IPS DF 4.7 (cell line): ENCODE data around the gene DLG2.

Experiments
- DNase-seq: peaks from one replicate; pipeline ENCODE4 v3.0.0-alpha.2; 2013; ENCODE audit warnings: low spot score; ENCODE audit errors: extremely low read depth

Gene DLG2

DNA sequence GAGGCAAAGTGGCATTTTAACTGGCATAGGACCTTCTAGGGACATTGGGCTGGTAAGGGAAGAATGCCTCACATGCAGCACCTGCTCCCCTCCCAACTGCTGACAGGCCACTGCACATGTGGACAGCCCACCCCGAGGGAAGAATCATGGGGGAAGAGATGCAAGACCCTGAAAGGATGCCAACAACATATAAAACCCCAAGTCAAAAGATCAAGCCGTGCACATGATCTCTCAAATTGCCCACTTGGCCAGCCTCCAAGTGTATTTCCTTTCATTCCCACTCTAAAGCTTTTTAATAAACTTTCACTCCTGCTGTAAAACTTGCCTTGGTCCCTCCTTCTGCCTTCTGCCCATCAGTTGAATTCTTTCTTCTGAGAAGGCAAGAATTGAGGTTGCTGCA lies 1393.1 kb downstream of the DLG2 start:
- no peak for DNase-seq

DNA sequence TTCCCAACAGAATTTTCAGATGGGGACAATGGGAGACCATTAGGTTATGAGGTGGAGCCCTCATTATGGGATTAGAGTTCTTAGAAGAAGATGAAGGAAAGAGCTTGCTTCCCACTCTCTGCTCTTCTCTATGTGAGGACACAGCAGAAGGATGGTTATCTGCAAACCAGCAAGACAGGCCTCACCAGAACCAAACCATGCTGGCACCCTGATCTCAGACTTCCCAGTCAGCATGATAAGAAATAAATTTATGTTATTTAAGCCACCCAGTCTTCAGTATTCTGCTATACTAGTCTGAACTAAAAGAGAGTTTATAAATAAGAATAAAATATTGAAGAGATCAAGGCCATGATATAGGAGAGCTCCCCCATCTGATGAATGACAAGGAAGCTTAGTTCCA lies 1394.6 kb downstream of the DLG2 start:
- no peak for DNase-seq

DNA sequence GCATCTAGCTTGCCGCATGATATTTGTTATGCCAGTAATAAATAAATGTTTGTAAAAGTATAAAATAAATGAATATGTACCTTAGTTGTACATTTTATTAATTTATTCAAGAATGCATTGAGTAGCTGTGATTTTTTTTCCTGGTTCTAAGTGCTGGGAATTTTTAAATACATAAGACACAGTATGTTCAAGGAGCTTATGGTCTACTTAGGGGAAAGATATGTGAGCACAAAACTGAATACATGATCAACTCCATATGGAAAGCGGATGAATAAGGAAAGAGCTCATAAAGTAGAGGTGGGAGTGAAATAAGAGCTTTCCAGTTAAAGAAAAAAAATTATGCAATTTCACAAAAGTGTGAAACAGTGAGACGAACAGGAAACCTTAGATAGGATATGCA lies 1396.7 kb downstream of the DLG2 start:
- no peak for DNase-seq

GRCh38 chr11:84227970-84228665 lies 1399.0 kb downstream of the DLG2 start:
- no peak for DNase-seq

DNA sequence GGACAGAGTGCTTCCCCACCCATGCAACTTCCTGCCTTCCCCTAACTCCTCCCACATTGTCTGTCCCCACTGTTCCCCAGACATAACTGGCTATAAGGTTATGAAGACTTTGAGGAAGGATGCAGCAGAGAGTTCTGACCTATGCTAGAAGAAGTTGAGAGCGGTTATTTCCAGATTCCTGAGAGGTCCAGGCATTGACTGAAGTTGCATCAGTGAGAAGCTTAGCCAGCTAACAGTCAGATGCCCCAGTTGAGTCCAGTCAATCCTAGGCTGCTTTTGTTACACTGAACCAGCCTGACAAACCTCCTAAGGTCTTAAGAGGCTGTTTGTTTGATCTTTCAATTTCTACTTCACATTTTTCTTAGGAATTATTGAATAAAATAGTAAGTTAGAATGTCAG lies 1403.1 kb downstream of the DLG2 start:
- no peak for DNase-seq

GRCh38 chr11:84218318-84218717 lies 1408.8 kb downstream of the DLG2 start:
- no peak for DNase-seq

DNA sequence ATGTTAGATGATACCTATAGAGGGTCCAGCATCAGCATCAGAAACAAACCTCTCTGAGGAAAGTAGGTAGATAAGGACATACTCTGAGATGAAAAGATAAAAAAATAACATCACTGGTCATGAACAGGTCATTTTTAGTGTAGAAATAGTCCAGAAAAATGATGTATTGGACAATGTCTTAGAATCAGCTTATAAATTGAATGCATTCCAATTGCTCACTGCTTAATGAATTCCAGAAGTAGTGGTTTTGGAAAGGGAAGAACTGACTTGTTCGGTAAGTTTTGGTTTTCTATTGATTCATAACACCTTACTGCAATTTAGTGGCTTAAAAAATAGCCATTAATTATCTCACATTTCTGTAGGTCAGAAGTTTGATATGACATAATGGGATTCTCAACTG lies 1411.5 kb downstream of the DLG2 start:
- DNase-seq = no peak

GRCh38 chr11:84214557-84214956 lies 1412.6 kb downstream of the DLG2 start:
- no peak for DNase-seq

DNA sequence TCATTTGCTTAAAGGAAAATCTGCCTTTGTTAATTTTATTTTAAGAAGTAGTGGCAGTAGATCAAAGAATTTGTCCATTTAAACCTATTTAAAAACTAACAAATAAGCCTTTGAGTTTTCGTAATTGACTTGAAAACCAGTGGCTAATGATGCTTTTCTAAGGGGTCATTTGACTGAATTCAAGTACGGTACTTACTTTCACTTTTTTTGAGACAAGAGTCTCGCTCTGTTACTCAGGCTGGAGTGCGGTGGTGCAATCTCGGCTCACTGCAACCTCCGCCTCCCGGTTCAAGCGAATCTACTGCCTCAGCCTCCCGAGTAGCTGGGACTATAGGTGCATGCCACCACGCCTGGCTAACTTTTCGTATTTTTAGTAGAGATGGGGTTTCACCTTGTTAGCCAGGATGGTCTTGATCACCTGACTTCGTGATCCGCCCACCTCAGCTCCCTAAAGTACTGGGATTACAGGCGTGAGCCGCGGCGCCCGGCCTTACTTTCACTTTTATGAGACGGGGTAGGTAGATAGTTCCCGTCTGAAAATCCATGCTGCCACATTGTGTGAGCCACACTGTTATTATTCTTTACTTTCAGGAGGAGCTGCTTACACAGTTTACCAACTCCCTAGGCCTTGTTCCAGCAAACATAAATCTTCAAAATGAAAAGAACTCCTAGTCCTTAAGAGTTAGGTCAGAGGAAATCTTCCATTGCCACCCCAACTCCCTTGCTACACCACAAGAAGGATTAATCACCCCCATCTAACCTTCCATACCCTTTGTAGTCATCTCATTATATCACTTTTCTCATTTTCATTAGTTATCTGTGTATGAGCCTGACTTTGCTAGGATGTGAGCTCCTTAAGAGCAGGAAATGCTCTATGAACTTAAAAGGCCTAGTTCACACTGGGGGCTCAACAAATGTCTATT lies 1414.4 kb downstream of the DLG2 start:
- DNase-seq = no peak

GRCh38 chr11:84211896-84212295 lies 1415.2 kb downstream of the DLG2 start:
- no peak for DNase-seq

- DNase-seq = no peak
These were observed 1432.4 kb downstream of the DLG2 start for GRCh38 chr11:84194696-84195095.

DNA sequence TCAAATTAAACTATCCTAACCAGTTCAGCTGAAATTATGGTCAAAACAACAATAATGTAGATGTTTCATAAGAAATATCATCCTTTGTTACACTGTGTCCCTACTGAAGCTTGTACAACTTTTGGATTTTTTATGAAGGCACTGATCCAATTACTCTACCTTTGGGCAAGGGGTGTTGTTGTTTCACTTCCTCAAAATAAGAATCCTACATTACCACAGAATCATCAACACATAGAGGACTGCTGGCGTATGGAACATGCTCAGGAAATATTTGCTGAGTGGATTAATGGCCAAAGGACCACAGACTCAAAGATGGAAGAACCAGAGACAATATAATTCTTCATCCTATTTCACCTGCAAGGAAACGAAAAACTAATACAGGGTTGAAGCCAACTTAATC lies 1433.4 kb downstream of the DLG2 start:
- DNase-seq = no peak

DNA sequence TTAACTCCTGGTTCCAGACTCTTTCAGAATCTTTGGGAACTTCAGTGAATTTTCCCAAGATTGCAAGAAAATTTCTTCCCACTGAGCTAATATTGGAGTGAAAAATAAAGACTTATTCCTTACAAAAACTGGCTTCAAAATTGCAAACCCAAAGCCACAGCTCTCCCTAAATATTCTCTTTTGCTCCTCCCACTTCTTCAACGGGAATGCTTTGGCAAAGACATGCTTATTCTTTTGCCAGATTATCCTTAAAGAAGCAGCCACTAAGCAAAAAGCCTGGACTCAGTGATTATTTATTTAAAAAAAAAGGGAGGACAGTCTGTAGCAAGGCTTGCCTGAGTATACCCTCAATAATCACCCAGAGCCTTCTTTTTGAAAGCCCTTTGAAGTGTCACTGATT lies 1438.6 kb downstream of the DLG2 start:
- no peak for DNase-seq

GRCh38 chr11:84173078-84173477 lies 1454.1 kb downstream of the DLG2 start:
- no peak for DNase-seq

GRCh38 chr11:84165139-84165538 lies 1462.0 kb downstream of the DLG2 start:
- no peak for DNase-seq

- no peak for DNase-seq
These were observed 1462.4 kb downstream of the DLG2 start for GRCh38 chr11:84164728-84165127.

- no peak for DNase-seq
These were observed 1464.0 kb downstream of the DLG2 start for GRCh38 chr11:84163116-84163515.

DNA sequence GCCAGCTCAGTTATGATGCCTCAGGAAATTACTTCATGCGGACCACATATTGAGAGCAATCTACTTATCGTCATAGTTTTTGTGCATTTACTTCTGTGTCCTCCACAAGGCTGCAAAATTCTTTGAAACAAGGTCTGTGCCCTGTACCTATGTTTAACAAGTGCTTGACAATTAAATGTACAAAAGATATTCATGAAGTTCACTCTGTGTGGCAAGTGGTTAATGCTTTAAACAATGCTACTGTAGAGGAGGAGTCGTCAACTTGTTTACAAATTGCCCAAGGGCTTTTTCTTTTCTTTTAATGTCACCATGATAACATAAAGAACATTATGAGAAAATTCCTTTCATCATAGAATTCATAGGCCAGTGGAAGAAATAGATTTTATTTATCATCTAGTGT lies 1469.5 kb downstream of the DLG2 start:
- no peak for DNase-seq

GRCh38 chr11:84146826-84147225 lies 1480.3 kb downstream of the DLG2 start:
- no peak for DNase-seq

- DNase-seq = no peak
These were observed 1481.4 kb downstream of the DLG2 start for GRCh38 chr11:84145616-84146185.

DNA sequence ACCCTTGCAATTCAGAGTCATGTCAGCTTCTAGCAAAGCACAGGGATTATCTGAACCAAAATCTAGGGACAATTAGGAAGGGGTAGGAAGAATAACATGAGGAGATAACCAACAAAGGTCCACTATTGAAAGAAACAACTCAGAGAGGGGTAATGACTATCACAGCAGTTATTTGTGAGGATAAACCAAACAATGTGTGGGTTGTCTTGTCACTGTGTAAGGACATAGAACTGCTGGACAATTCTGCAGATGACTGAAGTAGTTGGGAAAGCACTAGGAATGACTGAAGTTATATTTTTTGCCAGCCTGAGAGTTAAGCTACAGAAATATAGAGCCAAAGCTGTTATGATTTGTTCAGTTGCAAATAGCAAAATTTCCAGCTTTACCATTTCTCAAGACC lies 1482.6 kb downstream of the DLG2 start:
- no peak for DNase-seq

DNA sequence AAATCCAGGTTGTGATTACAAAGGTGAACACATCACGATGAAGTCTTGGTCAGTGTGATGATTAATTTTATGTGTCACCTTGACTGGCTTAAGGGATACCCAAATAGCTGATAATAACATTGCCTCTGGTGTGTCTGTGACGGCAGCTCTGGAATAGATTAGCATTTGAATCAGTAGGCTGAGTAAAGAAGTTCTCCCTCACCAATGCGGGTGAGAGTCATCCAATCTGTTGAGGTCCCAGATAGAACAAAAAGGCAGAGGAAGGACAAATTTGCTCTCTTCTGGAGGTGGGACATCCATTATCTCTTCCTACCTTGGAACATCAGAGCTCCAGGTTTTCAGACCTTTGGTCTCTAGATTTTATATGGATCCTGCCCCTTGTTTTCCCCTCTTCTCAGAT lies 1484.7 kb downstream of the DLG2 start:
- DNase-seq = no peak
